Inflammatory macrophage treated with lipopolysaccharide for 4 hours (primary cell): ENCODE measurements around the gene ZNF597.

ENCODE experiments used
- DNase-seq: peaks from one replicate; pipeline ENCODE4 v3.0.0-alpha.2; 2020

Gene ZNF597

GRCh38 chr16:3454093-3454492 is 10.8 kb upstream of the ZNF597 start:
- DNase-seq = no peak

GRCh38 chr16:3444032-3444388 is 706 bp upstream of the ZNF597 start:
- peak; percentile 81 for DNase-seq

GRCh38 chr16:3439637-3440036 is 3.7 kb downstream of the ZNF597 start:
- DNase-seq = no peak

GRCh38 chr16:3434373-3434772 is 8.9 kb downstream of the ZNF597 start:
- DNase-seq = no peak

GRCh38 chr16:3431779-3432219 is 11.5 kb downstream of the ZNF597 start:
- DNase-seq = peak; percentile 51

GRCh38 chr16:3413730-3414379 is 29.4 kb downstream of the ZNF597 start:
- no peak for DNase-seq

- no peak for DNase-seq
These were observed 34.6 kb downstream of the ZNF597 start for GRCh38 chr16:3408561-3409197.

GRCh38 chr16:3401719-3402397 is 41.4 kb downstream of the ZNF597 start:
- peak; percentile 2 for DNase-seq

- peak; percentile 99 for DNase-seq
These were observed 42.3 kb downstream of the ZNF597 start, which contains the start of the genes ZNF174 and ZSCAN32 for GRCh38 chr16:3400779-3401688. TSS of gene ZNF174 (plus strand) at chr16:3401215. CDS start at chr16:3402005, 790 bp downstream. TSS of gene ZSCAN32 (minus strand) at chr16:3401004. CDS start at chr16:3397557, 3,447 bp downstream.

- DNase-seq = no peak
These were observed 42.9 kb downstream of the ZNF597 start for GRCh38 chr16:3400446-3400778.

GRCh38 chr16:3389663-3390338 is 53.5 kb downstream of the ZNF597 start:
- no peak for DNase-seq

- no peak for DNase-seq
These were observed 55.0 kb downstream of the ZNF597 start for GRCh38 chr16:3388325-3388724.

- DNase-seq = no peak
These were observed 60.3 kb downstream of the ZNF597 start for GRCh38 chr16:3383045-3383448.
